ENCODE results near the gene UFSP2.
A peak's percentile ranks its signal among the peaks of the same experiment; 100 is the strongest.

GRCh38 chr4:185471235-185472102 is 45.7 kb upstream of the UFSP2 start, which contains the start of gene CCDC110:
- TF ChIP-seq CTCF (IDR thresholded peaks at IDR 0.05; ENCODE audit: insufficient read depth, low read length, poor library complexity, severe bottlenecking) (peak; percentile 24), EZH2phosphoT487 (conservative IDR thresholded peaks at IDR 0.05; ENCODE audit: low read length) (no peak)

Data from SU-DHL-6 (cell line).